Gastroesophageal sphincter (tissue), 3 donors: Measurements from ENCODE around the gene ERRFI1.

Experiments used
- CTCF ChIP-seq, 4 experiments: fragments of 200-600 bp in 2 of 4; fragments of 450-650 bp in 2 of 4; sonication (generic) in 1 of 4; IDR thresholded peaks; one replicate each; pipeline ENCODE4 v1.5.1; 2017 to 2019; ENCODE audit warnings: antibody characterized with exemption in 4 of 4, mild to moderate bottlenecking in 2 of 4, moderate library complexity in 2 of 4
- POLR2A ChIP-seq, 2 donors: fragments of 450-650 bp; IDR thresholded peaks; one replicate each; pipeline ENCODE4 v1.6.1; 2017; ENCODE audit warnings: antibody characterized with exemption in 2 of 2, mild to moderate bottlenecking in 2 of 2, moderate library complexity in 1 of 2

GRCh38 chr1:8009043-8010002 lies 16.8 kb downstream of the ERRFI1 start:
- no peak for TF ChIP-seq CTCF (IDR thresholded peaks at IDR 0.05)
- TF ChIP-seq POLR2A (IDR thresholded peaks at IDR 0.05), result no peak
